Measurements from ENCODE around the gene CACFD1.

- TF ChIP-seq PKNOX1 (IDR thresholded peaks at IDR 0.05) (no peak), ELF4 (IDR thresholded peaks at IDR 0.05) (no peak), FOXA1 (IDR thresholded peaks at IDR 0.05) (no peak), FOXK2 (IDR thresholded peaks at IDR 0.05) (no peak), BHLHE40 (IDR thresholded peaks at IDR 0.05; ENCODE audit: borderline replicate concordance) (no peak), SP1 (IDR thresholded peaks at IDR 0.05) (no peak), TARDBP (IDR thresholded peaks at IDR 0.05) (no peak), FOXM1 (IDR thresholded peaks at IDR 0.05; ENCODE audit: borderline replicate concordance) (no peak)
These were observed 56.0 kb downstream of the CACFD1 start for GRCh38 chr9:133515615-133516255.

Data from HEK293T (cell line).